H1 (cell line): Measurements from ENCODE around the gene MTM1. TPM values are rescaled to one million over a fixed set of nuclear protein-coding genes. Genes with fewer than 3 reads are reported as not detected.

ENCODE experiments used
- CTCF ChIA-PET: fragments of 300-600 bp; sonication (Branson Sonifier 250); formaldehyde crosslinking; loops from one replicate; lab custom pipeline; 2021; ENCODE audit not compliant: partially characterized antibody; lab: Charles Lee
- POLR2A ChIA-PET: fragments of 300-600 bp; sonication (Branson Sonifier 250); formaldehyde crosslinking; loops from one replicate; lab custom pipeline; 2021; ENCODE audit warnings: inconsistent platforms; ENCODE audit not compliant: partially characterized antibody; lab: Charles Lee
- DNase-seq, 2 experiments: peaks; one replicate each; pipeline versions ENCODE4 v3.0.0 to v3.0.0-alpha.2; 2010 to 2022; ENCODE audit warnings: low spot score in 2 of 2, low read depth in 1 of 2, mixed read lengths in 1 of 2
- FAIRE-seq: peaks from 2 replicates; lab custom pipeline; 2011; peaks lifted over from hg19 to GRCh38; lab: Jason Lieb, UNC
- H2AFZ ChIP-seq: 2 replicates; pipeline ENCODE4 v1.8.1; 2012; ENCODE audit warnings: low read length, inconsistent platforms
- H2AK5ac ChIP-seq: 2 replicates; pipeline ENCODE4 v1.6.1; 2013; ENCODE audit warnings: low read depth, low read length
- H2BK120ac ChIP-seq: replicated peaks from 2 replicates; pipeline ENCODE3; 2013; ENCODE audit warnings: low read depth, low read length, inconsistent platforms
- H2BK12ac ChIP-seq: 2 replicates; pipeline ENCODE4 v1.6.1; 2013; ENCODE audit warnings: low read depth, low read length
- H2BK15ac ChIP-seq: 2 replicates; pipeline ENCODE4 v1.6.1; 2013; ENCODE audit warnings: low read length
- H2BK20ac ChIP-seq: 2 replicates; pipeline ENCODE4 v1.6.1; 2013; ENCODE audit warnings: low read length
- H2BK5ac ChIP-seq: 2 replicates; pipeline ENCODE4 v1.6.1; 2013; ENCODE audit warnings: low read depth, low read length
- H3K14ac ChIP-seq: 2 replicates; pipeline ENCODE4 v1.6.1; 2013; ENCODE audit warnings: inconsistent platforms; ENCODE audit not compliant: insufficient read length
- H3K18ac ChIP-seq: 2 replicates; pipeline ENCODE4 v1.6.1; 2013; ENCODE audit warnings: low read length; ENCODE audit errors: extremely low read depth
- H3K23ac ChIP-seq: 2 replicates; pipeline ENCODE4 v1.6.1; 2013; ENCODE audit warnings: inconsistent platforms; ENCODE audit not compliant: insufficient read length
- H3K23me2 ChIP-seq: 2 replicates; pipeline ENCODE4 v1.6.1; 2013; ENCODE audit warnings: low read depth, low read length
- H3K27ac ChIP-seq: 2 replicates; pipeline ENCODE4 v1.6.1; 2011; ENCODE audit warnings: low read depth, low read length, inconsistent platforms
- H3K27me3 ChIP-seq, 4 experiments: replicated peaks in 1 of 4; 1 replicate in 1 of 4; 2 replicates in 3 of 4; pipeline versions ENCODE4 v1.6.1 to v1.8.1; 2011 to 2013; ENCODE audit warnings: low read length in 3 of 4, mild to moderate bottlenecking in 3 of 4, inconsistent platforms in 2 of 4, mixed read lengths in 2 of 4, moderate library complexity in 1 of 4; ENCODE audit not compliant: control insufficient read depth in 3 of 4, insufficient read depth in 3 of 4; ENCODE audit errors: extremely low read depth in 1 of 4
- H3K36me3 ChIP-seq, 4 experiments: 2 replicates each; pipeline versions ENCODE4 v1.6.1 to v1.8.1; 2011 to 2013; ENCODE audit warnings: mild to moderate bottlenecking in 4 of 4, low read length in 3 of 4, moderate library complexity in 2 of 4, control low read depth in 1 of 4, inconsistent platforms in 1 of 4; ENCODE audit not compliant: insufficient read depth in 4 of 4, control insufficient read depth in 2 of 4
- H3K4ac ChIP-seq: replicated peaks from 2 replicates; pipeline ENCODE3; 2013; ENCODE audit warnings: low read length, low read depth, mixed read lengths, inconsistent platforms; ENCODE audit not compliant: insufficient read length
- H3K4me1 ChIP-seq, 4 experiments: replicated peaks in 1 of 4; 1 replicate in 1 of 4; 2 replicates in 3 of 4; pipeline versions ENCODE4 v1.6.1 to v1.8.1; 2011 to 2013; ENCODE audit warnings: low read length in 3 of 4, inconsistent platforms in 2 of 4, mixed read lengths in 1 of 4; ENCODE audit not compliant: insufficient read depth in 4 of 4, control insufficient read depth in 3 of 4
- H3K4me2 ChIP-seq, 2 experiments: 2 replicates each; pipeline versions ENCODE4 v1.6.1 to v1.8.1; 2011 to 2013; ENCODE audit warnings: low read depth in 2 of 2, low read length in 2 of 2, control low read depth in 1 of 2, inconsistent platforms in 1 of 2, mild to moderate bottlenecking in 1 of 2; ENCODE audit not compliant: insufficient read depth in 1 of 2
- H3K4me3 ChIP-seq, 4 experiments: fragments of 200-600, 300-600 bp in 1 of 4; sonication (generic), shearing (Covaris generic), sonication (Bioruptor Twin) in 1 of 4; 2 replicates each; pipeline versions ENCODE4 v1.5.1 to v1.8.1; 2011 to 2016; ENCODE audit warnings: low read length in 4 of 4, low read depth in 3 of 4, control low read depth in 2 of 4, inconsistent platforms in 2 of 4, mild to moderate bottlenecking in 2 of 4, mixed read lengths in 1 of 4, moderate library complexity in 1 of 4; ENCODE audit not compliant: insufficient read depth in 2 of 4; ENCODE audit errors: extremely low read depth in 1 of 4
- H3K56ac ChIP-seq: replicated peaks from 2 replicates; pipeline ENCODE3; 2013; ENCODE audit warnings: low read depth, mild to moderate bottlenecking, mixed read lengths, low read length, inconsistent platforms; ENCODE audit not compliant: insufficient read length
- H3K79me1 ChIP-seq: 2 replicates; pipeline ENCODE4 v1.6.1; 2013; ENCODE audit warnings: low read depth, low read length, control low read depth
- H3K79me2 ChIP-seq, 2 experiments: 2 replicates each; pipeline versions ENCODE4 v1.6.1 to v1.8.1; 2012 to 2013; ENCODE audit warnings: low read length in 2 of 2, mild to moderate bottlenecking in 2 of 2, inconsistent platforms in 1 of 2; ENCODE audit not compliant: insufficient read depth in 2 of 2, control insufficient read depth in 1 of 2
- H3K9ac ChIP-seq, 4 experiments: replicated peaks in 1 of 4; 1 replicate in 1 of 4; 2 replicates in 3 of 4; pipeline versions ENCODE4 v1.6.1 to v1.8.1; 2011 to 2013; ENCODE audit warnings: low read depth in 3 of 4, low read length in 3 of 4, control low read depth in 2 of 4, mild to moderate bottlenecking in 2 of 4, moderate library complexity in 2 of 4, inconsistent platforms in 1 of 4; ENCODE audit errors: extremely low read depth in 1 of 4
- H3K9me3 ChIP-seq, 2 experiments: 2 replicates each; pipeline versions ENCODE4 v1.6.1 to v1.8.1; 2012 to 2013; ENCODE audit warnings: mild to moderate bottlenecking in 2 of 2, moderate library complexity in 2 of 2, control low read depth in 1 of 2, inconsistent platforms in 1 of 2, low read depth in 1 of 2, low read length in 1 of 2, mixed read lengths in 1 of 2; ENCODE audit not compliant: insufficient read depth in 2 of 2
- H4K20me1 ChIP-seq, 2 experiments: replicated peaks in 1 of 2; 2 replicates each; pipeline versions ENCODE3 to v1.8.1; 2011 to 2013; ENCODE audit warnings: inconsistent platforms in 2 of 2, low read length in 2 of 2, mild to moderate bottlenecking in 1 of 2; ENCODE audit not compliant: insufficient read depth in 2 of 2, control insufficient read depth in 1 of 2
- H4K5ac ChIP-seq: 2 replicates; pipeline ENCODE4 v1.6.1; 2013; ENCODE audit warnings: low read length, low read depth, mixed read lengths, inconsistent platforms; ENCODE audit not compliant: insufficient read length
- H4K8ac ChIP-seq: 2 replicates; pipeline ENCODE4 v1.8.0; 2013; ENCODE audit warnings: mild to moderate bottlenecking, moderate library complexity, low read length, inconsistent platforms; ENCODE audit not compliant: insufficient read depth; ENCODE audit errors: extremely low read depth
- H4K91ac ChIP-seq: replicated peaks from 2 replicates; pipeline ENCODE3; 2013; ENCODE audit warnings: low read length, mixed read lengths, inconsistent platforms; ENCODE audit not compliant: insufficient read length
- CTBP2 ChIP-seq: IDR thresholded peaks from 2 replicates; pipeline ENCODE4 v1.7.0; 2011; ENCODE audit warnings: borderline replicate concordance, mild to moderate bottlenecking, moderate library complexity, mixed read lengths, low read length; ENCODE audit not compliant: insufficient read depth, insufficient read length
- HDAC2 ChIP-seq, 2 experiments: fragments of 300-600 bp in 1 of 2; sonication (generic) in 1 of 2; IDR thresholded peaks; 2 replicates each; pipeline ENCODE4 v1.6.1; 2011 to 2012; ENCODE audit warnings: low read depth in 2 of 2, low read length in 2 of 2, mild to moderate bottlenecking in 2 of 2, moderate library complexity in 2 of 2, borderline replicate concordance in 1 of 2, inconsistent platforms in 1 of 2
- polyA plus RNA-seq, 7 experiments: library from polyadenylated mRNA; depleted of rRNA in 3 of 7; stranded (reverse) in 5 of 7; unstranded in 2 of 7; fragments of >200 nt in 5 of 7; fragments of 200-250 nt in 2 of 7; gene quantifications; 1 replicate in 5 of 7; 2 replicates in 1 of 7; 4 replicates in 1 of 7; pipeline versions ENCODE4 v1.2.1 to v1.2.3, GENCODE V29; 2011 to 2013; ENCODE audit warnings: missing spikeins in 2 of 7, mixed read lengths in 2 of 7
- total RNA-seq: library from RNA; stranded (reverse); fragmentation: NEBNext Ultra II Directional; extraction: Animal tissue kit (Norgen Biotek cat#: 25700); gene quantifications from 2 replicates; pipeline ENCODE4 v1.2.1, GENCODE V29; 2021

Gene MTM1
- total and polyA plus RNA-seq, 2 of the 8 experiments (the other 6 are each of a cell fraction or from before 2014, with no cell fraction given): 2.3 to 8.4 TPM

- ChIA-PET POLR2A (no interaction called here), CTCF (interaction anchor here (1.4 kb wide), 1 partner anchor 14 kb away, joined by 3 read pairs; no protein-coding TSS in a partner anchor)
- H3K4me3 ChIP-seq: no peak overlapping the region
- H3K9me3 ChIP-seq: no peaks in the 10 kb centered on the region
- H3K23ac ChIP-seq: no peak overlapping the region
- H2AK5ac ChIP-seq: no peak overlapping the region
- no peak overlapping the region for H3K56ac ChIP-seq
- no peak overlapping the region for H4K5ac ChIP-seq
- H3K27ac ChIP-seq: no peak overlapping the region
- H3K14ac ChIP-seq: no peak overlapping the region
- H2BK15ac ChIP-seq: no peak overlapping the region
- H3K79me2 ChIP-seq: no peaks in the 10 kb centered on the region
- H2BK120ac ChIP-seq: no peak overlapping the region
- H4K20me1 ChIP-seq: no peaks in the 10 kb centered on the region
- H3K9ac ChIP-seq: no peak overlapping the region
- H3K36me3 ChIP-seq: 0 out of 8 replicates have a peak, but pooled peaks cover 0 to 3% (median 0%) of the 10 kb centered on the region in 4 experiments
- DNase-seq (no peak), FAIRE-seq (no peak)
- H3K18ac ChIP-seq: no peak overlapping the region
- no peaks in the 10 kb centered on the region for H3K4me1 ChIP-seq
- no peak overlapping the region for H3K4ac ChIP-seq
- H2BK5ac ChIP-seq: no peak overlapping the region
- no peak overlapping the region for H2AFZ ChIP-seq
- no peaks in the 10 kb centered on the region for H3K23me2 ChIP-seq
- no peaks in the 10 kb centered on the region for H3K27me3 ChIP-seq
- no peak overlapping the region for H2BK12ac ChIP-seq
- no peak overlapping the region for H4K91ac ChIP-seq
- no peak overlapping the region for H2BK20ac ChIP-seq
- H3K4me2 ChIP-seq: no peak overlapping the region
- no peaks in the 10 kb centered on the region for H3K79me1 ChIP-seq
- no peak overlapping the region for H4K8ac ChIP-seq
- no peak for TF ChIP-seq CTBP2
- no peak for TF ChIP-seq HDAC2 (IDR thresholded peaks at IDR 0.05; ENCODE audit: borderline replicate concordance in 1 of 2, low read depth in 2 of 2, low read length in 2 of 2)
These were observed 33.9 kb downstream of the MTM1 start for GRCh38 chrX:150602296-150602695.
